ENCODE measurements around the gene ACTL6B.
"Not testable (repeated sequence)": the region's sequence is repeated elsewhere in the genome, so short reads cannot be mapped to it uniquely, and the experiment has no call there.

Gene ACTL6B

GRCh38 chr7:100674411-100675104 is 18.3 kb upstream of the ACTL6B start:
- peak overlapping the region; percentile 83 for H3K4me3 ChIP-seq (ENCODE audit: low read depth, low read length)
- no peaks in the 10 kb centered on the region for H3K9me3 ChIP-seq (ENCODE audit: control insufficient read depth, insufficient read depth, low read length)
- peaks cover 9% of the 10 kb centered on the region for H3K27me3 ChIP-seq (ENCODE audit: control insufficient read depth, insufficient read depth, low read length)
- peak overlapping the region; percentile 37 for H3K9ac ChIP-seq (ENCODE audit: low read depth, low read length)
- H3K36me3 ChIP-seq (ENCODE audit: control insufficient read depth, insufficient read depth, low read length): peaks cover 28% of the 10 kb centered on the region
- no peaks in the 10 kb centered on the region for H3K4me1 ChIP-seq (ENCODE audit: control insufficient read depth, insufficient read depth, low read length)

GRCh38 chr7:100673942-100674410 is 17.7 kb upstream of the ACTL6B start:
- Histone ChIP-seq H3K36me3 (ENCODE audit: control insufficient read depth, insufficient read depth, low read length) (peaks cover 24% of the 10 kb centered on the region), H3K4me3 (ENCODE audit: low read depth, low read length) (peak overlapping the region; percentile 83), H3K27me3 (ENCODE audit: control insufficient read depth, insufficient read depth, low read length) (peaks cover 9% of the 10 kb centered on the region), H3K9me3 (ENCODE audit: control insufficient read depth, insufficient read depth, low read length) (no peaks in the 10 kb centered on the region), H3K4me1 (ENCODE audit: control insufficient read depth, insufficient read depth, low read length) (no peaks in the 10 kb centered on the region), H3K9ac (ENCODE audit: low read depth, low read length) (peak overlapping the region; percentile 76)

- Histone ChIP-seq H3K4me1 (ENCODE audit: control insufficient read depth, insufficient read depth, low read length) (no peaks in the 10 kb centered on the region), H3K9ac (ENCODE audit: low read depth, low read length) (peak within 1 kb of the TSS; percentile 92), H3K9me3 (ENCODE audit: control insufficient read depth, insufficient read depth, low read length) (no peaks in the 10 kb centered on the region), H3K4me3 (ENCODE audit: low read depth, low read length) (peak within 1 kb of the TSS; percentile 83), H3K36me3 (ENCODE audit: control insufficient read depth, insufficient read depth, low read length) (peaks cover 19% of the 10 kb centered on the region), H3K27me3 (ENCODE audit: control insufficient read depth, insufficient read depth, low read length) (peaks cover 9% of the 10 kb centered on the region)
Observed at GRCh38 chr7:100673302-100673941, 17.2 kb upstream of the ACTL6B start, which contains the start of gene GNB2. Gene GNB2 (plus strand): TSS chr7:100673740. CDS start chr7:100676266, 2,526 bp downstream.

GRCh38 chr7:100671353-100672327 is 15.4 kb upstream of the ACTL6B start:
- H3K4me3 ChIP-seq (ENCODE audit: low read depth, low read length): no peak overlapping the region
- H3K9ac ChIP-seq (ENCODE audit: low read depth, low read length): no peak overlapping the region
- peaks cover 11% of the 10 kb centered on the region for H3K27me3 ChIP-seq (ENCODE audit: control insufficient read depth, insufficient read depth, low read length)
- H3K4me1 ChIP-seq (ENCODE audit: control insufficient read depth, insufficient read depth, low read length): no peaks in the 10 kb centered on the region
- H3K36me3 ChIP-seq (ENCODE audit: control insufficient read depth, insufficient read depth, low read length): peaks cover 2% of the 10 kb centered on the region
- H3K9me3 ChIP-seq (ENCODE audit: control insufficient read depth, insufficient read depth, low read length): no peaks in the 10 kb centered on the region

GRCh38 chr7:100670074-100670473 is 13.8 kb upstream of the ACTL6B start:
- H3K4me1 ChIP-seq (ENCODE audit: control insufficient read depth, insufficient read depth, low read length): no peaks in the 10 kb centered on the region
- H3K27me3 ChIP-seq (ENCODE audit: control insufficient read depth, insufficient read depth, low read length): peaks cover 11% of the 10 kb centered on the region
- H3K9me3 ChIP-seq (ENCODE audit: control insufficient read depth, insufficient read depth, low read length): no peaks in the 10 kb centered on the region
- no peak overlapping the region for H3K4me3 ChIP-seq (ENCODE audit: low read depth, low read length)
- no peaks in the 10 kb centered on the region for H3K36me3 ChIP-seq (ENCODE audit: control insufficient read depth, insufficient read depth, low read length)
- no peak overlapping the region for H3K9ac ChIP-seq (ENCODE audit: low read depth, low read length)

- H3K9me3 ChIP-seq (ENCODE audit: control insufficient read depth, insufficient read depth, low read length); H3K36me3 ChIP-seq (ENCODE audit: control insufficient read depth, insufficient read depth, low read length); H3K4me3 ChIP-seq (ENCODE audit: low read depth, low read length); H3K4me1 ChIP-seq (ENCODE audit: control insufficient read depth, insufficient read depth, low read length); H3K9ac ChIP-seq (ENCODE audit: low read depth, low read length): not testable (repeated sequence)
- H3K27me3 ChIP-seq (ENCODE audit: control insufficient read depth, insufficient read depth, low read length): peaks cover 11% of the 10 kb centered on the region
Observed at GRCh38 chr7:100669106-100669505, 12.9 kb upstream of the ACTL6B start.

GRCh38 chr7:100668069-100668449 is 11.8 kb upstream of the ACTL6B start:
- no peaks in the 10 kb centered on the region for H3K9me3 ChIP-seq (ENCODE audit: control insufficient read depth, insufficient read depth, low read length)
- no peaks in the 10 kb centered on the region for H3K36me3 ChIP-seq (ENCODE audit: control insufficient read depth, insufficient read depth, low read length)
- peaks cover 11% of the 10 kb centered on the region for H3K27me3 ChIP-seq (ENCODE audit: control insufficient read depth, insufficient read depth, low read length)
- H3K4me3 ChIP-seq (ENCODE audit: low read depth, low read length): no peak overlapping the region
- H3K4me1 ChIP-seq (ENCODE audit: control insufficient read depth, insufficient read depth, low read length): no peaks in the 10 kb centered on the region
- H3K9ac ChIP-seq (ENCODE audit: low read depth, low read length): no peak overlapping the region

GRCh38 chr7:100667331-100668068 is 11.3 kb upstream of the ACTL6B start:
- Histone ChIP-seq H3K27me3 (ENCODE audit: control insufficient read depth, insufficient read depth, low read length) (peaks cover 11% of the 10 kb centered on the region), H3K9me3 (ENCODE audit: control insufficient read depth, insufficient read depth, low read length) (no peaks in the 10 kb centered on the region), H3K36me3 (ENCODE audit: control insufficient read depth, insufficient read depth, low read length) (no peaks in the 10 kb centered on the region)

GRCh38 chr7:100665168-100665726 is 9.0 kb upstream of the ACTL6B start:
- no peak overlapping the region for H3K9ac ChIP-seq (ENCODE audit: low read depth, low read length)
- no peaks in the 10 kb centered on the region for H3K9me3 ChIP-seq (ENCODE audit: control insufficient read depth, insufficient read depth, low read length)
- peaks cover 2% of the 10 kb centered on the region for H3K27me3 ChIP-seq (ENCODE audit: control insufficient read depth, insufficient read depth, low read length)
- no peak overlapping the region for H3K4me3 ChIP-seq (ENCODE audit: low read depth, low read length)
- H3K36me3 ChIP-seq (ENCODE audit: control insufficient read depth, insufficient read depth, low read length): no peaks in the 10 kb centered on the region
- H3K4me1 ChIP-seq (ENCODE audit: control insufficient read depth, insufficient read depth, low read length): no peaks in the 10 kb centered on the region

More at GRCh38 chr7:100667331-100668068, 11.3 kb upstream of the ACTL6B start:
- no peak overlapping the region for H3K9ac ChIP-seq (ENCODE audit: low read depth, low read length)
- H3K4me3 ChIP-seq (ENCODE audit: low read depth, low read length): no peak overlapping the region
- no peaks in the 10 kb centered on the region for H3K4me1 ChIP-seq (ENCODE audit: control insufficient read depth, insufficient read depth, low read length)

GRCh38 chr7:100662194-100662776 is 6.0 kb upstream of the ACTL6B start:
- not testable (repeated sequence) for H3K9ac ChIP-seq (ENCODE audit: low read depth, low read length); H3K36me3 ChIP-seq (ENCODE audit: control insufficient read depth, insufficient read depth, low read length); H3K4me3 ChIP-seq (ENCODE audit: low read depth, low read length); H3K4me1 ChIP-seq (ENCODE audit: control insufficient read depth, insufficient read depth, low read length); H3K9me3 ChIP-seq (ENCODE audit: control insufficient read depth, insufficient read depth, low read length)
- H3K27me3 ChIP-seq (ENCODE audit: control insufficient read depth, insufficient read depth, low read length): peaks cover 12% of the 10 kb centered on the region

Data from iPS-15b (cell line).